ENCODE data around the gene CNNM4. TPM values are rescaled to one million over a fixed set of nuclear protein-coding genes. Genes with fewer than 3 reads are reported as not detected.
A peak's percentile ranks its signal among the peaks of the same experiment; 100 is the strongest.

The CNNM4 gene
- total RNA-seq, 1 experiment from 2014 or later, result 12.5 TPM

- CTCF ChIA-PET, result interaction anchor here (0.5 to 1.4 kb wide), 3 partner anchors 24 to 27 kb away, joined by 3 to 19 read pairs (median 3); no protein-coding TSS in a partner anchor
Measured at GRCh38 chr2:96787411-96787810, 26.7 kb downstream of the CNNM4 start.

GRCh38 chr2:96788442-96789244 is 27.9 kb downstream of the CNNM4 start:
- H3K27me3 ChIP-seq (ENCODE audit: low read length), result no peaks in the 10 kb centered on the region
- H3K36me3 ChIP-seq (ENCODE audit: low read depth, low read length), result no peaks in the 10 kb centered on the region
- intact Hi-C loops (cut with micrococcal nuclease), result no loop called here
- H3K9me3 ChIP-seq (ENCODE audit: low read length), result no peaks in the 10 kb centered on the region
- DNase-seq (peak; percentile 55), ATAC-seq (peak; percentile 56)
- no peak overlapping the region for H3K9ac ChIP-seq (ENCODE audit: low read length)
- BruUV-seq (replicated peaks), result TSS peak; percentile 22
- no peaks in the 10 kb centered on the region for H3K9me2 ChIP-seq (replicated peaks; ENCODE audit: low read length)
- POLR2A ChIA-PET (ENCODE audit: unreplicated experiment), result no interaction called here
- CTCF ChIA-PET, result interaction anchor here (0.6 to 1.4 kb wide), 3 partner anchors 24 to 60 kb away, joined by 3 read pairs; no protein-coding TSS in a partner anchor
- TF ChIP-seq CTCF (conservative IDR thresholded peaks at IDR 0.05; ENCODE audit: low read depth, low read length) (no peak), EZH2 (IDR thresholded peaks at IDR 0.05; ENCODE audit: low read length, unreplicated experiment) (no peak)
- no peak overlapping the region for H2AFZ ChIP-seq (ENCODE audit: low read length)
- no peak overlapping the region for H3K4me3 ChIP-seq (ENCODE audit: low read length)
- peaks cover 29% of the 10 kb centered on the region for H3K4me1 ChIP-seq (ENCODE audit: insufficient read depth, low read length)
- peak overlapping the region; percentile 52 for H3K4me2 ChIP-seq (ENCODE audit: low read length)
- H3F3A ChIP-seq (ENCODE audit: low read length, unreplicated experiment), result peaks cover 7% of the 10 kb centered on the region
- H3K79me2 ChIP-seq (ENCODE audit: low read length), result peaks cover 20% of the 10 kb centered on the region
- peak overlapping the region; percentile 79 for H3K27ac ChIP-seq (ENCODE audit: low read length)
- H4K20me1 ChIP-seq (ENCODE audit: low read length), result no peaks in the 10 kb centered on the region

More at GRCh38 chr2:96787411-96787810, 26.7 kb downstream of the CNNM4 start:
- Histone ChIP-seq H3K27ac (ENCODE audit: low read length) (peak overlapping the region; percentile 79), H3K4me1 (ENCODE audit: insufficient read depth, low read length) (peaks cover 29% of the 10 kb centered on the region), H3K79me2 (ENCODE audit: low read length) (peaks cover 20% of the 10 kb centered on the region), H3K9me3 (ENCODE audit: low read length) (no peaks in the 10 kb centered on the region), H2AFZ (ENCODE audit: low read length) (no peak overlapping the region), H3F3A (ENCODE audit: low read length, unreplicated experiment) (peaks cover 7% of the 10 kb centered on the region), H3K36me3 (ENCODE audit: low read depth, low read length) (no peaks in the 10 kb centered on the region), H3K4me3 (ENCODE audit: low read length) (no peak overlapping the region), H3K27me3 (ENCODE audit: low read length) (no peaks in the 10 kb centered on the region), H3K9ac (ENCODE audit: low read length) (peak overlapping the region; percentile 15), H3K4me2 (ENCODE audit: low read length) (peak overlapping the region; percentile 52), H4K20me1 (ENCODE audit: low read length) (no peaks in the 10 kb centered on the region), H3K9me2 (replicated peaks; ENCODE audit: low read length) (no peaks in the 10 kb centered on the region)
- no TSS peak for BruUV-seq (replicated peaks)
- DNase-seq, result peak; percentile 49
- no peak for TF ChIP-seq EZH2phosphoT487 (IDR thresholded peaks at IDR 0.05; ENCODE audit: borderline replicate concordance, low read length)
- POLR2A ChIA-PET (ENCODE audit: unreplicated experiment), result no interaction called here
- intact Hi-C loops (cut with micrococcal nuclease), result loop anchor here (1.0 kb wide), 1 partner anchor 27 kb away; the partner anchor contains the start of gene CNNM4
- peak; percentile 16; the same call in 1 of the 2 replicates for ATAC-seq

- Histone ChIP-seq H3K4me2 (ENCODE audit: low read length) (no peak overlapping the region; the same call in 1 of the 2 replicates), H4K20me1 (ENCODE audit: low read length) (no peaks in the 10 kb centered on the region), H3K9me3 (ENCODE audit: low read length) (no peaks in the 10 kb centered on the region), H3K4me3 (ENCODE audit: low read length) (no peak overlapping the region), H3K79me2 (ENCODE audit: low read length) (peaks cover 20% of the 10 kb centered on the region), H3F3A (ENCODE audit: low read length, unreplicated experiment) (peaks cover 7% of the 10 kb centered on the region), H3K9me2 (replicated peaks; ENCODE audit: low read length) (no peaks in the 10 kb centered on the region), H3K27me3 (ENCODE audit: low read length) (no peaks in the 10 kb centered on the region), H3K9ac (ENCODE audit: low read length) (no peak overlapping the region), H3K4me1 (ENCODE audit: insufficient read depth, low read length) (peaks cover 29% of the 10 kb centered on the region), H3K27ac (ENCODE audit: low read length) (no peak overlapping the region), H2AFZ (ENCODE audit: low read length) (no peak overlapping the region), H3K36me3 (ENCODE audit: low read depth, low read length) (no peaks in the 10 kb centered on the region)
- ChIA-PET CTCF (interaction anchor here (0.6 to 0.7 kb wide), 2 partner anchors 25 to 59 kb away, joined by 3 read pairs; no protein-coding TSS in a partner anchor), POLR2A (ENCODE audit: unreplicated experiment) (no interaction called here)
- BruUV-seq (replicated peaks), result no TSS peak
- intact Hi-C loops (cut with micrococcal nuclease), result no loop called here
- DNase-seq (no peak), ATAC-seq (no peak)
- no peak for TF ChIP-seq EZH2phosphoT487 (IDR thresholded peaks at IDR 0.05; ENCODE audit: borderline replicate concordance, low read length)
- no peak for TF ChIP-seq CTCF (conservative IDR thresholded peaks at IDR 0.05; ENCODE audit: low read depth, low read length)
Measured at GRCh38 chr2:96789245-96789617, 28.5 kb downstream of the CNNM4 start.
